Measurements from ENCODE around the gene MMP17. TPM values are rescaled to one million over a fixed set of nuclear protein-coding genes. Genes with fewer than 3 reads are reported as not detected.

MMP17 gene
- total and polyA plus RNA-seq, 10 of the 15 experiments (the other 5 are each of a cell fraction or from before 2014, with no cell fraction given), result 0.11 to 0.28 (median 0.23) TPM; not detected in 7

DNA sequence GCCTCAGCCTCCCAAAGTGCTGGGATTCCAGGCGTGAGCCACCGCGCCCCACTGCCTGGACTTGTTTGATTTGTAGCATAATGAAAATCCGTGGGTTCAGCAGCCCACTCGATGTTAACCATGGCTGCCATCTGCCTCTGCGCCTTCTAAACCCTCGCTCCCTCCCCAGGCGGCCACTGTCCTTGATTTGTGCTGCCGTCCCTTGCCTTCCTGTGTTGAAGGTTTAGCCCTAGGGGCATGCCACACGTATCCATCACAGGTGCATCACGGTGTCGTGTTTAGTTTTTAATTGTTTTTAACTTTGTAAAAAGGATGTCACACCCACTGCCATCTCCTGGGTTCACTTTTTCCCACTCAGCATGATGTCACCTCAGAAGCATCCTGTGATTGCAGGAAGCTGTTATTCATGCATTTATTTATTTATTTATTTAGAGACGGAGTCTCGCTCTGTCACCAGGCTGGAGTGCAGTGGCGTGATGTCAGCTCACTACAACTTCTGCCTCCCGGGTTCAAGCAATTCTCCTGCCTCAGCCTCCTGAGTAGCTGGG, 41.8 kb downstream of the MMP17 start:
- no peak overlapping the region for H2AFZ ChIP-seq (ENCODE audit: control insufficient read depth, low read depth, low read length)
- intact Hi-C loops (cut with micrococcal nuclease; ENCODE audit: unreplicated experiment), result no loop called here
- SMC1A ChIA-PET (ENCODE audit: uncharacterized antibody, unreplicated experiment), result no interaction called here
- H3K4me2 ChIP-seq (ENCODE audit: control insufficient read depth, insufficient read depth), result no peak overlapping the region
- H3K27ac ChIP-seq (ENCODE audit: control insufficient read depth, insufficient read depth), result no peak overlapping the region
- H4K20me1 ChIP-seq (ENCODE audit: control insufficient read depth, insufficient read depth), result no peaks in the 10 kb centered on the region
- ATAC-seq (no peak), FAIRE-seq (no peak), DNase-seq (ENCODE audit: low read depth, low spot score) (no peak)
- H3K36me3 ChIP-seq (ENCODE audit: control insufficient read depth in 2 of 2, insufficient read depth in 2 of 2, low read length in 1 of 2), result no peaks in the 10 kb centered on the region
- H3K27me3 ChIP-seq (replicated peaks in 1 of 2; ENCODE audit: control insufficient read depth in 2 of 2, insufficient read depth in 2 of 2, low read length in 1 of 2), result no peaks in the 10 kb centered on the region
- POLR2A ChIA-PET, result no interaction called here
- in situ Hi-C loops (cut with MboI), result no loop called here
- RAD21 ChIA-PET (ENCODE audit: unreplicated experiment), result no interaction called here
- 42% methylated on average over 16 of the region's 16 CpGs for WGBS (ENCODE audit: insufficient coverage, insufficient replicate concordance, low lambda C conversion rate, missing lambda C conversion rate)
- CTCF ChIA-PET, result no interaction called here
- no peak overlapping the region for H3K9ac ChIP-seq (ENCODE audit: control insufficient read depth, insufficient read depth, low read length)
- H3K9me3 ChIP-seq (replicated peaks; ENCODE audit: control insufficient read depth, insufficient read depth, low read length), result no peaks in the 10 kb centered on the region
- BruUV-seq (replicated peaks), result no TSS peak
- no peaks in the 10 kb centered on the region for H3K4me1 ChIP-seq (ENCODE audit: control insufficient read depth, insufficient read depth, low read length)
- H3K79me2 ChIP-seq (ENCODE audit: control insufficient read depth, insufficient read depth, low read length), result no peaks in the 10 kb centered on the region
- TF ChIP-seq POU2F2 (IDR thresholded peaks at IDR 0.05; ENCODE audit: borderline replicate concordance, low read depth, low read length), result no peak
- no peak for TF ChIP-seq ATF7 (IDR thresholded peaks at IDR 0.05; ENCODE audit: low read depth)
- no peak for TF ChIP-seq ZNF207 (IDR thresholded peaks at IDR 0.05; ENCODE audit: borderline replicate concordance)
- TF ChIP-seq, protein P1, sequence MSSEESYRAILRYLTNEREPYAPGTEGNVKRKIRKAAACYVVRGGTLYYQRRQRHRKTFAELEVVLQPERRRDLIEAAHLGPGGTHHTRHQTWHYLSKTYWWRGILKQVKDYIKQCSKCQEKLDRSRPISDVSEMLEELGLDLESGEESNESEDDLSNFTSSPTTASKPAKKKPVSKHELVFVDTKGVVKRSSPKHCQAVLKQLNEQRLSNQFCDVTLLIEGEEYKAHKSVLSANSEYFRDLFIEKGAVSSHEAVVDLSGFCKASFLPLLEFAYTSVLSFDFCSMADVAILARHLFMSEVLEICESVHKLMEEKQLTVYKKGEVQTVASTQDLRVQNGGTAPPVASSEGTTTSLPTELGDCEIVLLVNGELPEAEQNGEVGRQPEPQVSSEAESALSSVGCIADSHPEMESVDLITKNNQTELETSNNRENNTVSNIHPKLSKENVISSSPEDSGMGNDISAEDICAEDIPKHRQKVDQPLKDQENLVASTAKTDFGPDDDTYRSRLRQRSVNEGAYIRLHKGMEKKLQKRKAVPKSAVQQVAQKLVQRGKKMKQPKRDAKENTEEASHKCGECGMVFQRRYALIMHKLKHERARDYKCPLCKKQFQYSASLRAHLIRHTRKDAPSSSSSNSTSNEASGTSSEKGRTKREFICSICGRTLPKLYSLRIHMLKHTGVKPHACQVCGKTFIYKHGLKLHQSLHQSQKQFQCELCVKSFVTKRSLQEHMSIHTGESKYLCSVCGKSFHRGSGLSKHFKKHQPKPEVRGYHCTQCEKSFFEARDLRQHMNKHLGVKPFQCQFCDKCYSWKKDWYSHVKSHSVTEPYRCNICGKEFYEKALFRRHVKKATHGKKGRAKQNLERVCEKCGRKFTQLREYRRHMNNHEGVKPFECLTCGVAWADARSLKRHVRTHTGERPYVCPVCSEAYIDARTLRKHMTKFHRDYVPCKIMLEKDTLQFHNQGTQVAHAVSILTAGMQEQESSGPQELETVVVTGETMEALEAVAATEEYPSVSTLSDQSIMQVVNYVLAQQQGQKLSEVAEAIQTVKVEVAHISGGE (CRISPR knock-in tag; IDR thresholded peaks at IDR 0.05), result no peak
- TF ChIP-seq, protein P2, sequence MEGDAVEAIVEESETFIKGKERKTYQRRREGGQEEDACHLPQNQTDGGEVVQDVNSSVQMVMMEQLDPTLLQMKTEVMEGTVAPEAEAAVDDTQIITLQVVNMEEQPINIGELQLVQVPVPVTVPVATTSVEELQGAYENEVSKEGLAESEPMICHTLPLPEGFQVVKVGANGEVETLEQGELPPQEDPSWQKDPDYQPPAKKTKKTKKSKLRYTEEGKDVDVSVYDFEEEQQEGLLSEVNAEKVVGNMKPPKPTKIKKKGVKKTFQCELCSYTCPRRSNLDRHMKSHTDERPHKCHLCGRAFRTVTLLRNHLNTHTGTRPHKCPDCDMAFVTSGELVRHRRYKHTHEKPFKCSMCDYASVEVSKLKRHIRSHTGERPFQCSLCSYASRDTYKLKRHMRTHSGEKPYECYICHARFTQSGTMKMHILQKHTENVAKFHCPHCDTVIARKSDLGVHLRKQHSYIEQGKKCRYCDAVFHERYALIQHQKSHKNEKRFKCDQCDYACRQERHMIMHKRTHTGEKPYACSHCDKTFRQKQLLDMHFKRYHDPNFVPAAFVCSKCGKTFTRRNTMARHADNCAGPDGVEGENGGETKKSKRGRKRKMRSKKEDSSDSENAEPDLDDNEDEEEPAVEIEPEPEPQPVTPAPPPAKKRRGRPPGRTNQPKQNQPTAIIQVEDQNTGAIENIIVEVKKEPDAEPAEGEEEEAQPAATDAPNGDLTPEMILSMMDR (IDR thresholded peaks at IDR 0.05 in 2 of 3, conservative IDR thresholded peaks at IDR 0.05 in 1 of 3; ENCODE audit: control insufficient read depth in 2 of 3, extremely low read depth in 1 of 3, insufficient read depth in 1 of 3, low read depth in 3 of 3, low read length in 3 of 3), result no peak
- no peak for TF ChIP-seq ZNF384 (IDR thresholded peaks at IDR 0.05; ENCODE audit: borderline replicate concordance, low read depth, low read length)
- no peak overlapping the region for H3K4me3 ChIP-seq

Data from GM12878 (cell line).